HepG2 (cell line): ENCODE results near the gene LCAT. TPM values are rescaled to one million over a fixed set of nuclear protein-coding genes. Genes with fewer than 3 reads are reported as not detected.

Experiments used
- ADNP ChIP-seq: sonication (generic); formaldehyde crosslinking; IDR thresholded peaks from 2 replicates; pipeline ENCODE4 v1.4.0; 2020; ENCODE audit warnings: missing genetic modification reagents
- AHR ChIP-seq: IDR thresholded peaks from 2 replicates; pipeline ENCODE4 v1.6.1; 2018; ENCODE audit warnings: missing genetic modification reagents, missing compliant biosample characterization
- ATAD3A ChIP-seq: sonication (generic); formaldehyde crosslinking; IDR thresholded peaks from 2 replicates; pipeline ENCODE4 v1.4.0; 2020; ENCODE audit warnings: missing genetic modification reagents
- CEBPG ChIP-seq: IDR thresholded peaks from 2 replicates; pipeline ENCODE4 v1.6.1; 2016
- KAT2B ChIP-seq: fragments of 150-350 bp; IDR thresholded peaks from 2 replicates; pipeline ENCODE4 v1.6.1; 2014; ENCODE audit warnings: low read depth, low read length, borderline replicate concordance
- MTF2 ChIP-seq: sonication (generic); formaldehyde crosslinking; IDR thresholded peaks from 2 replicates; pipeline ENCODE4 v1.5.0; 2020; ENCODE audit warnings: missing genetic modification reagents, borderline replicate concordance
- POLR2AphosphoS5 ChIP-seq: IDR thresholded peaks from 2 replicates; pipeline ENCODE4 v1.6.1; 2012; ENCODE audit warnings: low read depth, low read length
- RFXANK ChIP-seq: IDR thresholded peaks from 2 replicates; pipeline ENCODE4 v1.6.1; 2016
- SALL1 ChIP-seq: sonication (generic); formaldehyde crosslinking; IDR thresholded peaks from 2 replicates; pipeline ENCODE4 v1.8.0; 2022; ENCODE audit warnings: mild to moderate bottlenecking, missing genetic modification reagents
- SATB2 ChIP-seq: sonication (generic); formaldehyde crosslinking; IDR thresholded peaks from 2 replicates; pipeline ENCODE4 v1.5.0; 2020; ENCODE audit warnings: missing genetic modification reagents
- SIX1 ChIP-seq: sonication (generic); formaldehyde crosslinking; IDR thresholded peaks from 2 replicates; pipeline ENCODE4 v1.4.0; 2020; ENCODE audit warnings: missing genetic modification reagents, borderline replicate concordance
- SMARCC2 ChIP-seq: fragments of 450-650 bp; IDR thresholded peaks from 2 replicates; pipeline ENCODE4 v1.6.1; 2017; ENCODE audit warnings: antibody characterized with exemption, mild to moderate bottlenecking
- U2AF2 ChIP-seq: fragments of 200-400 bp; formaldehyde crosslinking; IDR thresholded peaks from 2 replicates; pipeline ENCODE4 v1.6.1; 2017; ENCODE audit warnings: low read depth, mild to moderate bottlenecking, low read length
- ZFP36L1 ChIP-seq: sonication (generic); formaldehyde crosslinking; IDR thresholded peaks from 2 replicates; pipeline ENCODE4 v1.8.0; 2022; ENCODE audit warnings: mild to moderate bottlenecking, missing genetic modification reagents, moderate library complexity
- ZNF292 ChIP-seq: sonication (generic); formaldehyde crosslinking; IDR thresholded peaks from 2 replicates; pipeline ENCODE4 v1.8.1; 2022; ENCODE audit warnings: mild to moderate bottlenecking, low read depth, missing genetic modification reagents, borderline replicate concordance
- ZNF367 ChIP-seq: sonication (generic); formaldehyde crosslinking; IDR thresholded peaks from 2 replicates; pipeline ENCODE4 v1.4.0; 2020; ENCODE audit warnings: missing genetic modification reagents, borderline replicate concordance
- ZNF598 ChIP-seq: sonication (generic); formaldehyde crosslinking; IDR thresholded peaks from 2 replicates; pipeline ENCODE4 v1.5.1; 2020; ENCODE audit warnings: mild to moderate bottlenecking, missing genetic modification reagents, borderline replicate concordance
- ZNF652 ChIP-seq: IDR thresholded peaks from 2 replicates; pipeline ENCODE4 v1.6.1; 2016; ENCODE audit warnings: low read depth, borderline replicate concordance
- polyA plus RNA-seq, 8 experiments: library from polyadenylated mRNA; depleted of rRNA in 3 of 8; stranded (reverse) in 7 of 8; unstranded in 1 of 8; fragments of >200 nt; fragmentation: Illumina TruSeq in 4 of 8; extraction: Trizol in 4 of 8; gene quantifications; 2 replicates each; pipeline versions ENCODE4 v1.2.1 to v1.2.3, GENCODE V29; 2011 to 2016; ENCODE audit warnings: low read depth in 4 of 8, missing spikeins in 1 of 8, mixed read lengths in 1 of 8; ENCODE audit not compliant: insufficient read depth in 1 of 8
- total RNA-seq, 5 experiments: library from RNA; depleted of rRNA; stranded (reverse); fragments of >200 nt; fragmentation: Illumina TruSeq; extraction: Trizol; gene quantifications; 2 replicates each; pipeline ENCODE4 v1.2.3, GENCODE V29; 2016; ENCODE audit warnings: low read depth in 1 of 5
- TF ChIP-seq, protein P1 (sequence below): sonication (generic); formaldehyde crosslinking; IDR thresholded peaks from 2 replicates; pipeline ENCODE4 v1.4.0; 2020; ENCODE audit warnings: mild to moderate bottlenecking, missing genetic modification reagents
- TF ChIP-seq, protein P2 (sequence below): sonication (generic); formaldehyde crosslinking; IDR thresholded peaks from 2 replicates; pipeline ENCODE4 v1.8.0; 2022; ENCODE audit warnings: mild to moderate bottlenecking, missing genetic modification reagents; ENCODE audit not compliant: insufficient replicate concordance
- TF ChIP-seq, protein P3 (sequence below): sonication (generic); formaldehyde crosslinking; IDR thresholded peaks from 2 replicates; pipeline ENCODE4 v1.8.0; 2022; ENCODE audit warnings: missing genetic modification reagents, mild to moderate bottlenecking, inconsistent platforms, borderline replicate concordance
- TF ChIP-seq, protein P4 (sequence below): IDR thresholded peaks from 2 replicates; pipeline ENCODE4 v1.6.1; 2016; ENCODE audit warnings: low read depth, borderline replicate concordance
- TF ChIP-seq, protein P5 (sequence below): IDR thresholded peaks from 2 replicates; pipeline ENCODE4 v1.6.1; 2016

Gene LCAT
- total and polyA plus RNA-seq, 2 of the 13 experiments (the other 11 are each of a cell fraction or from before 2014, with no cell fraction given): 36.1 to 38.9 TPM

DNA sequence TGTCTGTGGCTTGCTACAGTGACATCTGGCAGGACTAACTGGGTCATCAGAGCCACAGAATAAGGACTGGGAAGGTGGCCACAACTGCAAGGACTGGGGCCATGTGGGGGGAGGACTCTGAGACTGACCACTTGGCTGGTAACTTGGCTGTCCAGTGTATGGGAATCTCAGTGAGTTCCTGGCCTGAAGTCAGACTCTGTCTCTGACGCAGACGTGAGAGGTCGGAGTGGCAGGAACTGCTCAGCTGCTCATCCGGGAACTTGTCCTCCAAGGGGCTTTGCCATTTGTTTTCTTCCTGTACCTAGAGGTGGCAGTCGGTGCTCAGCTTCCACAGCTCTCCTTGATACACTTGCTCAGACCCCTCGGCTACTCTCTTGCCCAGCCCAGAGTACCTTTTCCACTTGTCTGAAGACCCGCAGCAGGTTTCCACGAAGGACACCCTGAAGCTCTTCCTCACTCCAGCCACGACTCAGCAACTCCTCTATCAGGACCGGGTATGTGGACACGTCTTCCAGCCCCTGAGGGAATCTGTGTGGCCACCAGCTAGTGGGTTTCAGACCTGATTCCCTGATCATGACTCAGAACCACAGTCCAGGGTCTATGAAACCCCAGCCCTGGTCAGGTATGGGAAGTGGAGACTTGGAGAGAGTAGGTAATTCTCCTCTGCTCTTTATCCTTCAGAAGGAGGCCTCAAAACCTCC lies 43.7 kb upstream of the LCAT start (continued):
- TF ChIP-seq, protein P1, sequence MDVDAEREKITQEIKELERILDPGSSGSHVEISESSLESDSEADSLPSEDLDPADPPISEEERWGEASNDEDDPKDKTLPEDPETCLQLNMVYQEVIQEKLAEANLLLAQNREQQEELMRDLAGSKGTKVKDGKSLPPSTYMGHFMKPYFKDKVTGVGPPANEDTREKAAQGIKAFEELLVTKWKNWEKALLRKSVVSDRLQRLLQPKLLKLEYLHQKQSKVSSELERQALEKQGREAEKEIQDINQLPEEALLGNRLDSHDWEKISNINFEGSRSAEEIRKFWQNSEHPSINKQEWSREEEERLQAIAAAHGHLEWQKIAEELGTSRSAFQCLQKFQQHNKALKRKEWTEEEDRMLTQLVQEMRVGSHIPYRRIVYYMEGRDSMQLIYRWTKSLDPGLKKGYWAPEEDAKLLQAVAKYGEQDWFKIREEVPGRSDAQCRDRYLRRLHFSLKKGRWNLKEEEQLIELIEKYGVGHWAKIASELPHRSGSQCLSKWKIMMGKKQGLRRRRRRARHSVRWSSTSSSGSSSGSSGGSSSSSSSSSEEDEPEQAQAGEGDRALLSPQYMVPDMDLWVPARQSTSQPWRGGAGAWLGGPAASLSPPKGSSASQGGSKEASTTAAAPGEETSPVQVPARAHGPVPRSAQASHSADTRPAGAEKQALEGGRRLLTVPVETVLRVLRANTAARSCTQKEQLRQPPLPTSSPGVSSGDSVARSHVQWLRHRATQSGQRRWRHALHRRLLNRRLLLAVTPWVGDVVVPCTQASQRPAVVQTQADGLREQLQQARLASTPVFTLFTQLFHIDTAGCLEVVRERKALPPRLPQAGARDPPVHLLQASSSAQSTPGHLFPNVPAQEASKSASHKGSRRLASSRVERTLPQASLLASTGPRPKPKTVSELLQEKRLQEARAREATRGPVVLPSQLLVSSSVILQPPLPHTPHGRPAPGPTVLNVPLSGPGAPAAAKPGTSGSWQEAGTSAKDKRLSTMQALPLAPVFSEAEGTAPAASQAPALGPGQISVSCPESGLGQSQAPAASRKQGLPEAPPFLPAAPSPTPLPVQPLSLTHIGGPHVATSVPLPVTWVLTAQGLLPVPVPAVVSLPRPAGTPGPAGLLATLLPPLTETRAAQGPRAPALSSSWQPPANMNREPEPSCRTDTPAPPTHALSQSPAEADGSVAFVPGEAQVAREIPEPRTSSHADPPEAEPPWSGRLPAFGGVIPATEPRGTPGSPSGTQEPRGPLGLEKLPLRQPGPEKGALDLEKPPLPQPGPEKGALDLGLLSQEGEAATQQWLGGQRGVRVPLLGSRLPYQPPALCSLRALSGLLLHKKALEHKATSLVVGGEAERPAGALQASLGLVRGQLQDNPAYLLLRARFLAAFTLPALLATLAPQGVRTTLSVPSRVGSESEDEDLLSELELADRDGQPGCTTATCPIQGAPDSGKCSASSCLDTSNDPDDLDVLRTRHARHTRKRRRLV (CRISPR knock-in tag): no peak
- no peak for TF ChIP-seq SATB2 (CRISPR knock-in tag)
- TF ChIP-seq, protein P2, sequence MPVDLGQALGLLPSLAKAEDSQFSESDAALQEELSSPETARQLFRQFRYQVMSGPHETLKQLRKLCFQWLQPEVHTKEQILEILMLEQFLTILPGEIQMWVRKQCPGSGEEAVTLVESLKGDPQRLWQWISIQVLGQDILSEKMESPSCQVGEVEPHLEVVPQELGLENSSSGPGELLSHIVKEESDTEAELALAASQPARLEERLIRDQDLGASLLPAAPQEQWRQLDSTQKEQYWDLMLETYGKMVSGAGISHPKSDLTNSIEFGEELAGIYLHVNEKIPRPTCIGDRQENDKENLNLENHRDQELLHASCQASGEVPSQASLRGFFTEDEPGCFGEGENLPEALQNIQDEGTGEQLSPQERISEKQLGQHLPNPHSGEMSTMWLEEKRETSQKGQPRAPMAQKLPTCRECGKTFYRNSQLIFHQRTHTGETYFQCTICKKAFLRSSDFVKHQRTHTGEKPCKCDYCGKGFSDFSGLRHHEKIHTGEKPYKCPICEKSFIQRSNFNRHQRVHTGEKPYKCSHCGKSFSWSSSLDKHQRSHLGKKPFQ (CRISPR knock-in tag): no peak
- TF ChIP-seq RFXANK (CRISPR knock-in tag): no peak
- peak; percentile 48 for TF ChIP-seq POLR2AphosphoS5
- 0 out of 2 replicates have a peak, but pooled peaks have one; percentile 65 for TF ChIP-seq ZNF292 (CRISPR knock-in tag)
- TF ChIP-seq ADNP (CRISPR knock-in tag): no peak
- no peak for TF ChIP-seq KAT2B
- no peak for TF ChIP-seq MTF2 (CRISPR knock-in tag)
- TF ChIP-seq ZNF652: no peak
- TF ChIP-seq SMARCC2: no peak
- TF ChIP-seq, protein P3, sequence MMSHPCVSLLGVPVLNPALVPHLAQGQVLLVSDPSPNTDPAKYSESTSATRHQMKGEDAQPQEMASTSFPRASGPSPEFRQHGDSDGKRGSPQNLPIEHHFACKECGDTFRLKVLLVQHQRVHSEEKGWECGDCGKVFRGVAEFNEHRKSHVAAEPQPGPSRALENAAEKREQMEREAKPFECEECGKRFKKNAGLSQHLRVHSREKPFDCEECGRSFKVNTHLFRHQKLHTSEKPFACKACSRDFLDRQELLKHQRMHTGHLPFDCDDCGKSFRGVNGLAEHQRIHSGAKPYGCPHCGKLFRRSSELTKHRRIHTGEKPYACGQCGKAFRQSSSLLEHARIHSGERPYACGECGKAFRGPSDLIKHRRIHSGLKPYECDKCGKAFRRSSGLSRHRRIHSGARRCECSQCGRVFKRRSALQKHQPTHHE (CRISPR knock-in tag): no peak
- TF ChIP-seq SIX1 (CRISPR knock-in tag): no peak
- no peak for TF ChIP-seq ZFP36L1 (CRISPR knock-in tag)
- no peak for TF ChIP-seq ZNF367
- no peak for TF ChIP-seq ATAD3A
- no peak for TF ChIP-seq ZNF598 (CRISPR knock-in tag)
- TF ChIP-seq, protein P4, sequence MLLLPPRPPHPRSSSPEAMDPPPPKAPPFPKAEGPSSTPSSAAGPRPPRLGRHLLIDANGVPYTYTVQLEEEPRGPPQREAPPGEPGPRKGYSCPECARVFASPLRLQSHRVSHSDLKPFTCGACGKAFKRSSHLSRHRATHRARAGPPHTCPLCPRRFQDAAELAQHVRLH (CRISPR knock-in tag): no peak
- TF ChIP-seq U2AF2: no peak
- peak; percentile 25; the same call in 1 of the 2 replicates for TF ChIP-seq AHR
- peak; percentile 26; the same call in 1 of the 2 replicates for TF ChIP-seq SALL1 (CRISPR knock-in tag)
- no peak for TF ChIP-seq CEBPG
- TF ChIP-seq, protein P5, sequence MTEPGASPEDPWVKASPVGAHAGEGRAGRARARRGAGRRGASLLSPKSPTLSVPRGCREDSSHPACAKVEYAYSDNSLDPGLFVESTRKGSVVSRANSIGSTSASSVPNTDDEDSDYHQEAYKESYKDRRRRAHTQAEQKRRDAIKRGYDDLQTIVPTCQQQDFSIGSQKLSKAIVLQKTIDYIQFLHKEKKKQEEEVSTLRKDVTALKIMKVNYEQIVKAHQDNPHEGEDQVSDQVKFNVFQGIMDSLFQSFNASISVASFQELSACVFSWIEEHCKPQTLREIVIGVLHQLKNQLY (CRISPR knock-in tag): no peak
